ENCODE measurements around the gene DET1.

DNA sequence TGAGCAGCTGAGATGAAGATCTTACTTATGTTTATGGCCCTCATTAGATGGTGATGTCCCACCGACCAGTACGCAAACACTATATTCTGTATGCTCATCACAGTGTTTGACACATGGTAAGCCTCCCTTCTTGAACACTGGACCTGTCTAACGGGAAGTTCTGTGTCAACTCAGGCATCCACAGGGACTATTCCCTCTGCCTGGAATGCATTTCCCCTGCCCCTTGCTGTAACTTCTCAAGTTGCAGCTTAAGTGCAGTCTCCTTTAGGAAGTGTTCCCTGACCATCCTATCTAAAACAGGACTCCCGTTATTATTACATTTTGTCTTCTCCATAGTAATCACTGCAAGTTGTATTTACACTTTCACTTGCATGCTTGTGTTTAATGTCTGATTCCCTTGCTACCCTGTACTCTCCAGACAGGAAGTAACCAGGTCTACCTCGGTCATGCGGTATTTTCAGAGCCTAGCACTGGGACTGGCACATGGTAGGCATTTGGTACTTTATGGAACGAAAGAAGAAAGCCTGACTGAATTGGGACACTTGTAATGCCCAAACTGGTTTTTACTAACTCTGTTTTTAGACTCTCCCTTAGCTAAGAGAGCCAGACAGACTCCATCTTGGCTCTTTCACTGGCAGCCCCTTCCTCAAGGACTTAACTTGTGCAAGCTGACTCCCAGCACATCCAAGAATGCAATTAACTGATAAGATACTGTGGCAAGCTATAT lies 8.7 kb downstream of the DET1 start:
- TF ChIP-seq POLR2A (IDR thresholded peaks at IDR 0.05) = no peak
- TF ChIP-seq, protein P1, sequence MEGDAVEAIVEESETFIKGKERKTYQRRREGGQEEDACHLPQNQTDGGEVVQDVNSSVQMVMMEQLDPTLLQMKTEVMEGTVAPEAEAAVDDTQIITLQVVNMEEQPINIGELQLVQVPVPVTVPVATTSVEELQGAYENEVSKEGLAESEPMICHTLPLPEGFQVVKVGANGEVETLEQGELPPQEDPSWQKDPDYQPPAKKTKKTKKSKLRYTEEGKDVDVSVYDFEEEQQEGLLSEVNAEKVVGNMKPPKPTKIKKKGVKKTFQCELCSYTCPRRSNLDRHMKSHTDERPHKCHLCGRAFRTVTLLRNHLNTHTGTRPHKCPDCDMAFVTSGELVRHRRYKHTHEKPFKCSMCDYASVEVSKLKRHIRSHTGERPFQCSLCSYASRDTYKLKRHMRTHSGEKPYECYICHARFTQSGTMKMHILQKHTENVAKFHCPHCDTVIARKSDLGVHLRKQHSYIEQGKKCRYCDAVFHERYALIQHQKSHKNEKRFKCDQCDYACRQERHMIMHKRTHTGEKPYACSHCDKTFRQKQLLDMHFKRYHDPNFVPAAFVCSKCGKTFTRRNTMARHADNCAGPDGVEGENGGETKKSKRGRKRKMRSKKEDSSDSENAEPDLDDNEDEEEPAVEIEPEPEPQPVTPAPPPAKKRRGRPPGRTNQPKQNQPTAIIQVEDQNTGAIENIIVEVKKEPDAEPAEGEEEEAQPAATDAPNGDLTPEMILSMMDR (IDR thresholded peaks at IDR 0.05) = no peak

All from heart left ventricle (tissue), 13 donors.